Endothelial cell of umbilical vein (primary cell): ENCODE results near the gene MYBPHL.

Experiments used
- EZH2 ChIP-seq: IDR thresholded peaks from 2 replicates; pipeline ENCODE4 v1.6.1; 2012; ENCODE audit warnings: borderline replicate concordance, low read depth, mild to moderate bottlenecking, moderate library complexity, low read length, inconsistent platforms; ENCODE audit not compliant: severe bottlenecking
- FOS ChIP-seq: IDR thresholded peaks from 2 replicates; pipeline ENCODE4 v1.6.1; 2011; ENCODE audit warnings: mild to moderate bottlenecking, low read length, moderate library complexity, borderline replicate concordance; ENCODE audit not compliant: insufficient read depth
- GATA2 ChIP-seq: IDR thresholded peaks from 2 replicates; pipeline ENCODE4 v1.7.0; 2011; ENCODE audit warnings: low read depth, mild to moderate bottlenecking, moderate library complexity, mixed read lengths, low read length; ENCODE audit not compliant: insufficient read length, insufficient read depth
- JUN ChIP-seq: IDR thresholded peaks from 2 replicates; pipeline ENCODE4 v1.6.1; 2011; ENCODE audit warnings: borderline replicate concordance, low read depth; ENCODE audit not compliant: insufficient read length, insufficient read depth
- MYC ChIP-seq: IDR thresholded peaks from one replicate; pipeline ENCODE4 v1.6.1; 2011; ENCODE audit warnings: mild to moderate bottlenecking, low read depth, low read length
- POLR2A ChIP-seq: IDR thresholded peaks from 2 replicates; pipeline ENCODE4 v1.6.1; 2012; ENCODE audit warnings: low read depth, mild to moderate bottlenecking, control low read depth, low read length
- POLR2AphosphoS5 ChIP-seq: IDR thresholded peaks from 2 replicates; pipeline ENCODE4 v1.6.1; 2012; ENCODE audit warnings: low read depth, mild to moderate bottlenecking, control low read depth, low read length, moderate library complexity; ENCODE audit not compliant: insufficient read depth
- TF ChIP-seq, protein P1 (sequence below), 2 donors: IDR thresholded peaks; 1 replicate in 1 of 2; 2 replicates in 1 of 2; pipeline ENCODE4 v1.5.1; 2011; ENCODE audit warnings: low read length in 2 of 2, mild to moderate bottlenecking in 2 of 2, moderate library complexity in 2 of 2, control low read depth in 1 of 2, inconsistent platforms in 1 of 2, low read depth in 1 of 2; ENCODE audit not compliant: insufficient read depth in 1 of 2; ENCODE audit errors: extremely low read depth in 1 of 2
- TF ChIP-seq, protein P2 (sequence below): IDR thresholded peaks from 2 replicates; pipeline ENCODE4 v1.6.1; 2011; ENCODE audit not compliant: insufficient read depth, insufficient read length

DNA sequence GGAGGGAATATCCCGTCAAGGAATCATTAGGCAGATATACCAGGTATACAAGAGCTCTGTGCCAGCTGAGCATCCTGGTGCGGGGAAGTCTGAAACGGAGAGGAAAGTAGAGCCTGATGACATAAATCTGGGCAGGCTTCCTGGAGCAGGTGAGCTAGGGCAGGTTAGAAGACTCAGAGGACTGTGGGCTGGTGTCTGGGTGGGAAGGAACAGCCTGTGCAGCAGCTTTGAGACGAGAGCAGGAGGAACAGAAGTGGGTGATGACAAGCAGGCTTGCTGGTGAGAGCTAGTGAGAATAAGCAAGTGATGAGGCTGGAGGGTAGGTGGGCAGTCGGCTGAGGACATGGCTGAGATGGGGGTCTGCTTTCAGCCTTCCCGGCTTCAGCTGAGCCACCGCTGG lies 50.7 kb downstream of the MYBPHL start:
- TF ChIP-seq, protein P1, sequence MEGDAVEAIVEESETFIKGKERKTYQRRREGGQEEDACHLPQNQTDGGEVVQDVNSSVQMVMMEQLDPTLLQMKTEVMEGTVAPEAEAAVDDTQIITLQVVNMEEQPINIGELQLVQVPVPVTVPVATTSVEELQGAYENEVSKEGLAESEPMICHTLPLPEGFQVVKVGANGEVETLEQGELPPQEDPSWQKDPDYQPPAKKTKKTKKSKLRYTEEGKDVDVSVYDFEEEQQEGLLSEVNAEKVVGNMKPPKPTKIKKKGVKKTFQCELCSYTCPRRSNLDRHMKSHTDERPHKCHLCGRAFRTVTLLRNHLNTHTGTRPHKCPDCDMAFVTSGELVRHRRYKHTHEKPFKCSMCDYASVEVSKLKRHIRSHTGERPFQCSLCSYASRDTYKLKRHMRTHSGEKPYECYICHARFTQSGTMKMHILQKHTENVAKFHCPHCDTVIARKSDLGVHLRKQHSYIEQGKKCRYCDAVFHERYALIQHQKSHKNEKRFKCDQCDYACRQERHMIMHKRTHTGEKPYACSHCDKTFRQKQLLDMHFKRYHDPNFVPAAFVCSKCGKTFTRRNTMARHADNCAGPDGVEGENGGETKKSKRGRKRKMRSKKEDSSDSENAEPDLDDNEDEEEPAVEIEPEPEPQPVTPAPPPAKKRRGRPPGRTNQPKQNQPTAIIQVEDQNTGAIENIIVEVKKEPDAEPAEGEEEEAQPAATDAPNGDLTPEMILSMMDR (IDR thresholded peaks at IDR 0.05; ENCODE audit: extremely low read depth in 1 of 2, insufficient read depth in 1 of 2, low read depth in 1 of 2, low read length in 2 of 2), result no peak
- TF ChIP-seq POLR2A (no peak), EZH2 (no peak), GATA2 (no peak), POLR2AphosphoS5 (no peak), MYC (no peak), JUN (no peak), FOS (no peak)
- TF ChIP-seq, protein P2, sequence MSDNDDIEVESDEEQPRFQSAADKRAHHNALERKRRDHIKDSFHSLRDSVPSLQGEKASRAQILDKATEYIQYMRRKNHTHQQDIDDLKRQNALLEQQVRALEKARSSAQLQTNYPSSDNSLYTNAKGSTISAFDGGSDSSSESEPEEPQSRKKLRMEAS, result no peak
